Activated CD4-positive, alpha-beta memory T cell treated with anti-CD3 and anti-CD28 coated beads for 36 hours (primary cell): ENCODE measurements around the gene LRMDA. TPM values are rescaled to one million over a fixed set of nuclear protein-coding genes. Genes with fewer than 3 reads are reported as not detected.

Experiments
- CTCF ChIA-PET: fragments of 350-600 bp; sonication (Branson Sonifier 250); formaldehyde crosslinking; loops from one replicate; lab custom pipeline; 2021; ENCODE audit warnings: antibody characterized with exemption, inconsistent platforms; lab: Charles Lee
- POLR2A ChIA-PET: fragments of 350-600 bp; sonication (Branson Sonifier 250); formaldehyde crosslinking; loops from one replicate; lab custom pipeline; 2021; ENCODE audit warnings: antibody characterized with exemption; lab: Charles Lee
- DNase-seq: peaks from one replicate; pipeline ENCODE4 v3.0.0-alpha.2; 2020
- H3K27ac Mint-ChIP-seq: one replicate; pipeline ENCODE4 v1.8.0; 2021; ENCODE audit warnings: mixed read lengths
- H3K27me3 Mint-ChIP-seq: one replicate; pipeline ENCODE4 v1.8.0; 2021; ENCODE audit warnings: mixed read lengths
- H3K36me3 Mint-ChIP-seq: one replicate; pipeline ENCODE4 v1.8.0; 2021; ENCODE audit warnings: mixed read lengths
- H3K4me1 Mint-ChIP-seq: one replicate; pipeline ENCODE4 v1.8.0; 2021; ENCODE audit warnings: low read depth, mixed read lengths
- H3K4me3 Mint-ChIP-seq: one replicate; pipeline ENCODE4 v1.8.0; 2021; ENCODE audit warnings: mild to moderate bottlenecking, mixed read lengths
- H3K9me3 Mint-ChIP-seq: one replicate; pipeline ENCODE4 v1.8.0; 2021; ENCODE audit warnings: mixed read lengths
- intact Hi-C: fragments of 100-400 bp; cut with micrococcal nuclease; formaldehyde crosslinking; loops from one replicate; pipeline ENCODE4 v1.15.1; 2023
- total RNA-seq, 2 experiments: library from RNA; stranded (reverse); gene quantifications; one replicate each; pipeline ENCODE4 v1.2.3, GENCODE V29; 2021

LRMDA gene
- total RNA-seq, 2 experiments from 2014 or later = not detected

- no peak overlapping the region for H3K27ac Mint-ChIP-seq
- H3K36me3 Mint-ChIP-seq = no peaks in the 10 kb centered on the region
- intact Hi-C loops = no loop called here
- peaks cover 44% of the 10 kb centered on the region for H3K27me3 Mint-ChIP-seq
- no peak for DNase-seq
- no peak overlapping the region for H3K4me3 Mint-ChIP-seq
- no peaks in the 10 kb centered on the region for H3K9me3 Mint-ChIP-seq
- ChIA-PET CTCF (interaction anchor here (1.2 kb wide), 1 partner anchor 14 kb away, joined by 3 read pairs; no protein-coding TSS in a partner anchor), POLR2A (no interaction called here)
- H3K4me1 Mint-ChIP-seq = peaks cover 16% of the 10 kb centered on the region
These were observed 33.8 kb upstream of the LRMDA start for GRCh38 chr10:75397496-75398199.

- Mint-ChIP-seq H3K27me3 (peaks cover 48% of the 10 kb centered on the region), H3K4me1 (peaks cover 21% of the 10 kb centered on the region), H3K4me3 (no peak overlapping the region), H3K9me3 (no peaks in the 10 kb centered on the region), H3K27ac (no peak overlapping the region), H3K36me3 (no peaks in the 10 kb centered on the region)
- CTCF ChIA-PET = no interaction called here
- no peak for DNase-seq
- intact Hi-C loops = no loop called here
- POLR2A ChIA-PET = no interaction called here
These were observed 33.2 kb upstream of the LRMDA start for GRCh38 chr10:75398200-75398691.

GRCh38 chr10:75398692-75399460 lies 32.5 kb upstream of the LRMDA start:
- Mint-ChIP-seq H3K36me3 (no peaks in the 10 kb centered on the region), H3K27ac (no peak overlapping the region), H3K27me3 (peaks cover 47% of the 10 kb centered on the region), H3K4me3 (no peak overlapping the region), H3K4me1 (peaks cover 25% of the 10 kb centered on the region), H3K9me3 (no peaks in the 10 kb centered on the region)
- intact Hi-C loops = no loop called here
- POLR2A ChIA-PET = interaction anchor here (1.1 kb wide), 1 partner anchor 7 kb away, joined by 4 read pairs; no protein-coding TSS in a partner anchor
- CTCF ChIA-PET = interaction anchor here (1.2 kb wide), 1 partner anchor 18 kb away, joined by 3 read pairs; no protein-coding TSS in a partner anchor
- DNase-seq = no peak

- no peaks in the 10 kb centered on the region for H3K36me3 Mint-ChIP-seq
These were observed 31.8 kb upstream of the LRMDA start for GRCh38 chr10:75399461-75400162.

GRCh38 chr10:75400163-75400770 lies 31.2 kb upstream of the LRMDA start:
- ChIA-PET CTCF (interaction anchor here (0.6 to 2.1 kb wide), 4 partner anchors 17 to 637 kb away, joined by 3 to 4 read pairs (median 3); no protein-coding TSS in a partner anchor), POLR2A (interaction anchor here (1.1 kb wide), 1 partner anchor 9 kb away, joined by 4 read pairs; no protein-coding TSS in a partner anchor)
- no peak for DNase-seq
- no peaks in the 10 kb centered on the region for H3K9me3 Mint-ChIP-seq
- H3K27ac Mint-ChIP-seq = no peak overlapping the region
- H3K36me3 Mint-ChIP-seq = no peaks in the 10 kb centered on the region
- peak overlapping the region; percentile 74 for H3K4me3 Mint-ChIP-seq
- H3K27me3 Mint-ChIP-seq = peaks cover 43% of the 10 kb centered on the region
- peaks cover 24% of the 10 kb centered on the region for H3K4me1 Mint-ChIP-seq
- intact Hi-C loops = loop anchor here (5.0 to 10.0 kb wide), 4 partner anchors 103 to 1147 kb away; no protein-coding TSS in a partner anchor

More at GRCh38 chr10:75399461-75400162, 31.8 kb upstream of the LRMDA start:
- H3K27ac Mint-ChIP-seq = no peak overlapping the region
- intact Hi-C loops = loop anchor here (5.0 to 10.0 kb wide), 4 partner anchors 102 to 1148 kb away; no protein-coding TSS in a partner anchor
- ChIA-PET CTCF (interaction anchor here (0.8 to 2.1 kb wide), 3 partner anchors 17 to 637 kb away, joined by 3 to 4 read pairs (median 3); no protein-coding TSS in a partner anchor), POLR2A (interaction anchor here (1.1 kb wide), 1 partner anchor 8 kb away, joined by 4 read pairs; no protein-coding TSS in a partner anchor)
- DNase-seq = peak; percentile 57
- H3K9me3 Mint-ChIP-seq = no peaks in the 10 kb centered on the region
- H3K4me3 Mint-ChIP-seq = no peak overlapping the region
- peaks cover 29% of the 10 kb centered on the region for H3K4me1 Mint-ChIP-seq
- H3K27me3 Mint-ChIP-seq = peaks cover 44% of the 10 kb centered on the region

- no peaks in the 10 kb centered on the region for H3K36me3 Mint-ChIP-seq
- H3K9me3 Mint-ChIP-seq = no peaks in the 10 kb centered on the region
- H3K4me1 Mint-ChIP-seq = peaks cover 24% of the 10 kb centered on the region
- ChIA-PET POLR2A (no interaction called here), CTCF (interaction anchor here (0.6 to 2.1 kb wide), 3 partner anchors 8 to 106 kb away, joined by 3 to 4 read pairs (median 3); no protein-coding TSS in a partner anchor)
- peak; percentile 30 for DNase-seq
- intact Hi-C loops = loop anchor here (5.0 to 10.0 kb wide), 4 partner anchors 104 to 1146 kb away; no protein-coding TSS in a partner anchor
- H3K27ac Mint-ChIP-seq = no peak overlapping the region
- peak overlapping the region; percentile 74 for H3K4me3 Mint-ChIP-seq
- peaks cover 44% of the 10 kb centered on the region for H3K27me3 Mint-ChIP-seq
These were observed 30.5 kb upstream of the LRMDA start for GRCh38 chr10:75400771-75401568.

GRCh38 chr10:75401569-75402485 lies 29.6 kb upstream of the LRMDA start, which contains the start of gene ZNF503:
Gene ZNF503 (minus strand): TSS chr10:75401764. CDS start chr10:75401419, 345 bp downstream.
- peak; percentile 73 for DNase-seq
- no peaks in the 10 kb centered on the region for H3K36me3 Mint-ChIP-seq
- peaks cover 24% of the 10 kb centered on the region for H3K4me1 Mint-ChIP-seq
- CTCF ChIA-PET = interaction anchor here (0.9 to 2.1 kb wide), 2 partner anchors 9 to 107 kb away, joined by 3 to 4 read pairs; no protein-coding TSS in a partner anchor
- POLR2A ChIA-PET = no interaction called here
- intact Hi-C loops = loop anchor here (5.0 to 10.0 kb wide), 4 partner anchors 105 to 1145 kb away; no protein-coding TSS in a partner anchor
- H3K4me3 Mint-ChIP-seq = peak within 1 kb of the TSS; percentile 74
- H3K9me3 Mint-ChIP-seq = no peaks in the 10 kb centered on the region
- H3K27ac Mint-ChIP-seq = no peak within 1 kb of the TSS
- peaks cover 53% of the 10 kb centered on the region for H3K27me3 Mint-ChIP-seq

- Mint-ChIP-seq H3K4me1 (peaks cover 30% of the 10 kb centered on the region), H3K9me3 (no peaks in the 10 kb centered on the region), H3K27ac (no peak overlapping the region), H3K4me3 (peak overlapping the region; percentile 74), H3K36me3 (no peaks in the 10 kb centered on the region), H3K27me3 (peaks cover 57% of the 10 kb centered on the region)
- DNase-seq = no peak
- intact Hi-C loops = loop anchor here (5.0 to 10.0 kb wide), 4 partner anchors 105 to 1145 kb away; no protein-coding TSS in a partner anchor
- ChIA-PET POLR2A (no interaction called here), CTCF (no interaction called here)
These were observed 28.8 kb upstream of the LRMDA start for GRCh38 chr10:75402486-75403143.

GRCh38 chr10:75403144-75403938 lies 28.1 kb upstream of the LRMDA start:
- H3K36me3 Mint-ChIP-seq = no peaks in the 10 kb centered on the region
- CTCF ChIA-PET = no interaction called here
- H3K4me3 Mint-ChIP-seq = peak overlapping the region; percentile 74

More at GRCh38 chr10:75403144-75403938, 28.1 kb upstream of the LRMDA start:
- peaks cover 33% of the 10 kb centered on the region for H3K4me1 Mint-ChIP-seq
- H3K9me3 Mint-ChIP-seq = no peaks in the 10 kb centered on the region
- POLR2A ChIA-PET = no interaction called here
- H3K27ac Mint-ChIP-seq = no peak overlapping the region
- H3K27me3 Mint-ChIP-seq = peaks cover 60% of the 10 kb centered on the region
- intact Hi-C loops = loop anchor here (5.0 to 10.0 kb wide), 4 partner anchors 106 to 1144 kb away; no protein-coding TSS in a partner anchor
- no peak for DNase-seq
